IgD-negative memory B cell (primary cell): ENCODE results near the gene MBD4. TPM values are rescaled to one million over a fixed set of nuclear protein-coding genes. Genes with fewer than 3 reads are reported as not detected.
A peak's percentile ranks its signal among the peaks of the same experiment; 100 is the strongest.
"Not testable (repeated sequence)": the region's sequence is repeated elsewhere in the genome, so short reads cannot be mapped to it uniquely, and the experiment has no call there.

Experiments
- H3K27ac Mint-ChIP-seq, 3 donors: one replicate each; pipeline ENCODE4 v1.8.0; 2020 to 2022; ENCODE audit warnings: mild to moderate bottlenecking in 3 of 3, mixed read lengths in 3 of 3, moderate library complexity in 1 of 3
- H3K27me3 Mint-ChIP-seq: one replicate; pipeline ENCODE4 v1.8.0; 2021; ENCODE audit warnings: mixed read lengths
- H3K36me3 Mint-ChIP-seq: one replicate; pipeline ENCODE4 v1.8.0; 2020; ENCODE audit warnings: mild to moderate bottlenecking, mixed read lengths
- H3K4me1 Mint-ChIP-seq, 3 donors: one replicate each; pipeline ENCODE4 v1.8.0; 2020 to 2022; ENCODE audit warnings: mixed read lengths in 3 of 3, mild to moderate bottlenecking in 1 of 3
- H3K4me3 Mint-ChIP-seq, 4 donors: one replicate each; pipeline ENCODE4 v1.8.0; 2020 to 2022; ENCODE audit warnings: mild to moderate bottlenecking in 4 of 4, mixed read lengths in 4 of 4, moderate library complexity in 3 of 4
- H3K9me3 Mint-ChIP-seq, 3 donors: one replicate each; pipeline ENCODE4 v1.8.0; 2020 to 2021; ENCODE audit warnings: mixed read lengths in 3 of 3, mild to moderate bottlenecking in 1 of 3
- polyA plus RNA-seq: library from polyadenylated mRNA; unstranded; fragments of 300-500 nt; fragmentation: Illumina TruSeq; gene quantifications from one replicate; pipeline ENCODE4 v1.2.3, GENCODE V29; 2021

MBD4 gene
- polyA plus RNA-seq, 1 donor from 2014 or later = 123 TPM

DNA sequence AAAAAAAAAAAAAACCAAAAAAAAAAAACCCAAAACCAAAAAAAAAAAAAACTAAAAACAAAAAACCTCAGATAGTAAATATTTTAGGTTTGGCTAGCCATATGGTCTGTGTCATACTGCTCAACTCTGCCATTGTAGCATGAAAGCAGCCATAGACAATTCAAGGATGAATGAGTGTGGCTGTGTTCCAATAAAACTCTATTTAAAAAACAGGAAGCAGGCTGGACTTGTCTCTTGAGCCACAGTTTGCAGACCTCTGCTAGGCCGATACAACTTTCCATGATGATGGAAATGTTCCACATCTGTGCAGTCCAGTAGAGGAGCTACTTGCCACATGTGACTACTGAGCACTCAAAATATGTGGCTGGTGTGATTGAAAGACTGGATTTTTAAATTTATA is 22.4 kb downstream of the MBD4 start:
- Mint-ChIP-seq H3K4me1 (peaks cover 0 to 3% (median 0%) of the 10 kb centered on the region in 3 donors), H3K27me3 (no peaks in the 10 kb centered on the region), H3K27ac (no peak overlapping the region)

DNA sequence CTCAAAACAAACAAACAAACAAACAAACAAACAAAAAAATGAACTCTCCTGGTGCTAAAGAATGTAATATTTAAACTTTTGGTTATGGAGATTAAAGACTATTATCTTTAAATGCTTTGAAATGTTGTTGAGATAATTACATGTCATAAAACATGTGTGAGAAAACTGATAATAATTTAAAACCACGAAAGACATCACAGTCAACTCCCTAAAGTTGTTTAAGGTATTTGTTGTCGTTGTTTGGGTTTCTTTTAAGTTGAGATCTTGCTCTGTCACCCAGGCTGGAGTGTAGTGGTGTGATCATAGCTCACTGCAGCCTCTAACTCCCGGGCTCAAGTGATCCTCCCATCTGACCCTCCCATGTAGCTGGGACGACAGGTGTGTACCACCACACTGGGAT is 23.3 kb downstream of the MBD4 start:
- no peak overlapping the region for H3K27ac Mint-ChIP-seq
- H3K36me3 Mint-ChIP-seq = peaks cover 1% of the 10 kb centered on the region
- H3K27me3 Mint-ChIP-seq = no peaks in the 10 kb centered on the region
- no peak overlapping the region for H3K4me3 Mint-ChIP-seq
- peaks cover 0 to 3% (median 0%) of the 10 kb centered on the region in 3 donors for H3K4me1 Mint-ChIP-seq
- H3K9me3 Mint-ChIP-seq = no peaks in the 10 kb centered on the region

More for the DNA sequence above, 22.4 kb downstream of the MBD4 start:
- Mint-ChIP-seq H3K9me3 (no peaks in the 10 kb centered on the region), H3K36me3 (peaks cover 1% of the 10 kb centered on the region), H3K4me3 (no peak overlapping the region)

DNA sequence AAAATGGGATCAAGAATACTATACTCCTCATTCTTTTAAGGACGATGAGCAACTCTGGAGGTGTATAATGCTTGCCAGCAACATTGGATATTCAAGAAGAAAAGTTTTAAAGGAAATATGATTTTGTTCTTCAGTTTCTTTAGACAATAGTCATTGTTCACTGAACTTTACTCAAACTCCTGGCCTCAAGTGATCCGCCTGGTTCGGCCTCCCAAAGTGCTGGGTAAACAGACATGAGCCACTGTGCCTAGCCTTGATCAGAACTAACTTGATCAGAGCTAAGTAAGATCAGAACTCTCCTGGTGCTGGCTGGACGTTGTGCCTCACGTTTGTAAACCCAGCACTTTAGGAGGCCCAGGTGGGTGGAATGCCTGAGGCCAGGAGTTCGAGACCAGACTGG is 23.9 kb downstream of the MBD4 start:
- H3K27me3 Mint-ChIP-seq = no peaks in the 10 kb centered on the region
- peaks cover 0 to 3% (median 0%) of the 10 kb centered on the region in 3 donors for H3K4me1 Mint-ChIP-seq
- H3K27ac Mint-ChIP-seq = no peak overlapping the region
- H3K9me3 Mint-ChIP-seq = no peaks in the 10 kb centered on the region
- H3K4me3 Mint-ChIP-seq = no peak overlapping the region
- no peaks in the 10 kb centered on the region for H3K36me3 Mint-ChIP-seq

DNA sequence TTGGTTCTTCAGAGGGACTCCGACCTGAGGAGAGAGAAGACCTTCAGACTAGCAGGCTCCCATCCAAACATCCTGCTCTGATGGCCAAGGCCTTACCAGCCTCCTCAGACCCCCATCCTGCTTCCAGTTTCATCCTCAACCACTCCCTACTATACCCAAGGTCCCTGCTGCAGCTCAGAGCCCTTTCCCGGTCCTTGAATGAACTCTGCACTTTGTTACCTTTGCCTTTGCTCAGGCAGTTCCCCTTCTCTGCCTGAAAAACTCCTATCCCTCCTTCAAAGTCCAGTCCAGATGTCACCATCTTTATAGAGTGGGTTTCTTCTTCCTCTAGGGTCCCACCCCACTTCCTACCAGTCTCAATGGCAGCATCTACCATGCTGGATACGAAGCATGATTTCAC is 24.4 kb downstream of the MBD4 start:
- Mint-ChIP-seq H3K4me3 (no peak overlapping the region), H3K36me3 (no peaks in the 10 kb centered on the region), H3K27me3 (no peaks in the 10 kb centered on the region), H3K9me3 (no peaks in the 10 kb centered on the region), H3K27ac (peak overlapping the region in 1 of 3 donors; percentile 47), H3K4me1 (peaks cover 0 to 3% (median 0%) of the 10 kb centered on the region in 3 donors)

DNA sequence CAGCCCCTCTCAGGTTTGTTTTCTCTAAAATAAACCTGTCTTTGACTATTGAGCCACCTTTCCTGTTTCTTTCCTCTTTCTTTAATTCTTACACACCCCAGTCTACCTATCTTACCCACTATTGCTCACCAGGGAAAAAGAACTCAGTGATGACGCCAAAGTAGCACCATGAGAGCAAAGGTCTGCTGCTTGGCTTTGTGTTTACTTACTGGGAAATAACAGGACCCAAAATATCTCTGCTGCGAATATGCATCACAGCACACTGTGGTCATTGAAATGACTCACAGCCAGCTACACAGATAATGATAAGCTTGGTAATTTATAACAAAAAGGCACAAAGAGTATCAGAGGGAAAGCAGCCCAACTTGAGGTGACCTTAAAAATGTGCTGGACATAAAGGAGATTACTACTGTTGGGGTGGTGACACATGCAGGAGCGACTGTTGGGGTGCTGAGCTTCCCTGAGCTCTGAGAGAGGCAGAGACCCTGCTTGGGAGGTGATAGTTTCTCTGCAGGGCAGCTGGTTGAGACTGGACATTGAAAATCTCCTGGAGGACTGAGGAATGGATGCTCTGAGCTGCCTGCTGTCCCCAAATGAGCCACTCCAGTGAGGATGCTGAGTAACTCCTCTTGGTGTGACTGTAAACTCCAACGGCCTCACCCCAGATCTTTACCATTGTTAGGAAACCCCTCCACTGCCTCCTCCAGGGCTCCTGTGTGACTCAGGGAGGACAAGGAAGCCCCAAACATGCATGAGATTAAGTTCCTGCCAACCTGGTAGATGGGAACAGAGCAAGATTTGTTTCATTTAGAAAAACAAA is 25.9 kb downstream of the MBD4 start:
- no peak overlapping the region for H3K27ac Mint-ChIP-seq
- H3K9me3 Mint-ChIP-seq = no peaks in the 10 kb centered on the region
- no peak overlapping the region for H3K4me3 Mint-ChIP-seq
- H3K27me3 Mint-ChIP-seq = no peaks in the 10 kb centered on the region
- peaks cover 2% of the 10 kb centered on the region for H3K36me3 Mint-ChIP-seq
- H3K4me1 Mint-ChIP-seq = peaks cover 0 to 8% (median 5%) of the 10 kb centered on the region in 3 donors

DNA sequence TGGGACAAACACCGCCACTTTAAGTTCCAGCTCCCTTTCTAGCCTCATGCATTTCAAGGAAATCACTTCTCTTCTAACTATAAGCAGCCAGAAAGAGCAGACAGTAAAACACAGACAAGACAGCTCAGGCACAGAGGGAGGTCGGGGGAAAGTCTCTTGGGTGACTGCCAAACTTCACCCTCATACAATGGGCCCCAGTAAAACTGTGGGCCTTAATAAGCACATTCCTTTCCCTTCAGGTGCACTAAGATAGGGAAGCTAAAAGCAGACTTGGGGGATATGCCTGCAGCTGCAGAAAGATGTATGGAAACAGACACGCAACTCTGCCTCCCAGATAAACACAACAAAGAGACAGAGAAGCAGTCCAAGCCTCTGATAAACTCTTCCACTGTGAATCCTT is 26.5 kb downstream of the MBD4 start:
- not testable (repeated sequence) for H3K36me3 Mint-ChIP-seq, H3K9me3 Mint-ChIP-seq, H3K27ac Mint-ChIP-seq, H3K4me3 Mint-ChIP-seq, H3K27me3 Mint-ChIP-seq, H3K4me1 Mint-ChIP-seq

DNA sequence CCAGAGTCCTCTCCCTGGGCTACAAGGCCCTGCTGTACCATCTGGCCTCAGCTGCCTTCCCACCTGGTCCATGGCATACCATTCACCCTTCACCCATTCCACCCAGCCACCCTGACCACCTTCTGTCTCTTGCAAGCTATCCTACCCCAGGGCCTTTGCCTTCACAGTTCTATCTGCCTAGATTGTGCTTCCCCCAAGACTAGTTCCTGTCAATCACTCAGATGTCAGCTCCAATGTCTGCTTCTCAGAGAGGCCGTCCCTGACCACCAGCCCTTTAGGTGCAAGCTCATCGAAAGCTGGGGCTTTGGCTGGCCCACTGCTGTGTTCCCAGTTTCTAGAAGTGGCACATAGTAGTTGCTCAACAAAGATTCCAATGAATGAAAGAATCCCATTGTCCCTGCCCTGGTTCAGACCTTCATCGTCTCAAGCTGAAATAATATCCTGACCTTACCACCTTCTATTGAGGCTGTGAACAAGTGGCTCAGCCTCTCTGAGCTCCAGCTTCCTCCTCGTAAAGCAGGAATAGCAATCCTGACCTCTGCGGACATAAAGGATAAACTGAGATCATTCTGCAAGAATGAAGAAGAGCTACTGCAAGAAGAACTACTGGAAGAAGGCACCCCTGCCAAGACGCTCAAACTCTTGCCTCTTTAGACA is 27.1 kb downstream of the MBD4 start:
- no peak overlapping the region for H3K4me3 Mint-ChIP-seq
- H3K27ac Mint-ChIP-seq = no peak overlapping the region
- H3K27me3 Mint-ChIP-seq = no peaks in the 10 kb centered on the region
- no peaks in the 10 kb centered on the region for H3K9me3 Mint-ChIP-seq
- peaks cover 0 to 8% (median 5%) of the 10 kb centered on the region in 3 donors for H3K4me1 Mint-ChIP-seq
- H3K36me3 Mint-ChIP-seq = peaks cover 2% of the 10 kb centered on the region

DNA sequence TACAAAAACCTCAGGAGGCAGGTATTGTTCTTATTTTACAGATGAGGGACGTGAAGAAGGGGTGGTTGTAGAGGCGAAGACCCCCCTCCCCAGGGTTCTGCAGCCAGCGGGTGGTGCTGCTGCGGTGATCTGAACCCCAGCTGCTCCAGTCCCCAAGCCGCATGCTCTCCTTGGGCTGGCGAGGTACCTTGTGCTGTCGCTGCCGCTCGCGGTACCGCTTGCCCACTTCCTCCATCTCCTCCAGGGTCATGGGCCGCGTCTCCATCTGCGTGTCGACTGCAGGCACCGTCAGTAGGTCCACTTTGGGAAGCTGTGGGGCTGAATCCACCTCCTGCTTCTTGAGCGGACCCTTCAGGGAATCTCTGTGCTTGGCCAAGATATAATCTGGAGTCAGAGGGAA is 28.8 kb downstream of the MBD4 start:
- H3K4me3 Mint-ChIP-seq = no peak overlapping the region
- H3K27ac Mint-ChIP-seq = no peak overlapping the region
- H3K36me3 Mint-ChIP-seq = peaks cover 2% of the 10 kb centered on the region
- H3K4me1 Mint-ChIP-seq = peaks cover 0 to 8% (median 5%) of the 10 kb centered on the region in 3 donors
- H3K9me3 Mint-ChIP-seq = no peaks in the 10 kb centered on the region
- H3K27me3 Mint-ChIP-seq = no peaks in the 10 kb centered on the region

DNA sequence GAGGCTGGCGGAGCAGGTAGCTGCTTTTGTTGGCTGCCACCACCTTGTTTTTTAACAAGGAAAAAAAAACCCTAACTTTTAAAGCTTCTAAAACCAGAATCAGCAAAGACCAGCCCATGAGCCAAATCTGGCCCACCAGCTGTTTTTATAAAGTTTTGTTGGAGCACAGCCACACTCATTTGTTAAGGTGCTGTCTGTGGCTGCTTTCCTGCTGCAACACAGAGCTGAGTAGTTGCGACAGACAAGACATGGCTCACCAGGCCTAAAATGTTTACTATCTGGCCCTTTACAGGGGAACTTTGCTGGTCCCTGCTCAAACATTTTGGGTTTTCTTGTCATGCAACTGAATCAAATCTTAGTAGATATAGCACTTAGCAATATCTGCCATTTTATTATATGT is 30.2 kb downstream of the MBD4 start:
- no peak overlapping the region for H3K4me3 Mint-ChIP-seq
- H3K27ac Mint-ChIP-seq = peak overlapping the region in 1 of 3 donors; percentile 68
- peaks cover 2% of the 10 kb centered on the region for H3K36me3 Mint-ChIP-seq
- H3K9me3 Mint-ChIP-seq = no peaks in the 10 kb centered on the region
- peaks cover 0 to 8% (median 5%) of the 10 kb centered on the region in 3 donors for H3K4me1 Mint-ChIP-seq
- H3K27me3 Mint-ChIP-seq = no peaks in the 10 kb centered on the region

DNA sequence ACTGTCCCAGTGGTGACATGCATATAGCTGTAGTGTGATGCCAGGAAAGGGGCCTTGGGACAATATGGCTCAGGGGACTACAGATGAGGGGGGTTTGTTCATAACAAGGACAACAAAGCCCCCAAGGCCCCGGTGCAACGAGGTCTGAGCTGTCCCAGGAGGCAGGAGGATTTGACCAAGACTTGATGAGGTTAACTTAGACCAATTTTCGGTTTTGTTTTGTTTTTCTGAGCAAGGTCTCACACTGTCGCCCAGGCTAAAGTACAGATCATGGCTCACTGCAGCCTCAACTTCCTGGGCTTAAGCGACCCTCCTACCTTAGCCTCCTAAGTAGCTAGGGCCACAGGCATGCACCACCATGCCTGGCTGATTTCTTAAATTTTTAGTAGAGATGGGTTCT is 35.1 kb downstream of the MBD4 start:
- Mint-ChIP-seq H3K36me3 (peaks cover 4% of the 10 kb centered on the region), H3K4me3 (no peak overlapping the region), H3K9me3 (no peaks in the 10 kb centered on the region), H3K4me1 (peaks cover 8 to 10% (median 9%) of the 10 kb centered on the region in 3 donors), H3K27me3 (no peaks in the 10 kb centered on the region), H3K27ac (no peak overlapping the region)

DNA sequence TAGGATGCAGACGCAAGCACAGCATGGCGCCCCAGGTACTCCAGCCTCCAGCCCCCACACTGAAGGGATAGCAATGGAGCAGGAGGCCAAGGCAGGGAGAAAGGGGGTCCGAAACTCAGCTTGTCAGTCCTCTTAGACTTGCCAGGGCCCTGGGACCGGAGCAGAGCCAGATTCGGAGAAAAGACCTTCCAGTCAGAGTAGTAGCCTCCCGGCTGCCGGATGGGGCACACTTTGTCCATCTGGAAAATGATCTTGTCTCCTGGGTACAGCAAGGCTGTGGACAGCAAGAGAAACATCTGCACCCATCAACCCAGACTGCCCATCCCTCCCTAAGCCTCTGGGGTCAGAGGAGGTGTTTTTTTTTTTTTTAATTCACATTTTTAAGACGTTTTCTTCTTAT is 35.6 kb downstream of the MBD4 start:
- H3K36me3 Mint-ChIP-seq = peaks cover 3% of the 10 kb centered on the region
- peaks cover 7 to 12% (median 8%) of the 10 kb centered on the region in 3 donors for H3K4me1 Mint-ChIP-seq
- no peaks in the 10 kb centered on the region for H3K27me3 Mint-ChIP-seq
- H3K9me3 Mint-ChIP-seq = no peaks in the 10 kb centered on the region
- H3K27ac Mint-ChIP-seq = no peak overlapping the region
- no peak overlapping the region for H3K4me3 Mint-ChIP-seq

DNA sequence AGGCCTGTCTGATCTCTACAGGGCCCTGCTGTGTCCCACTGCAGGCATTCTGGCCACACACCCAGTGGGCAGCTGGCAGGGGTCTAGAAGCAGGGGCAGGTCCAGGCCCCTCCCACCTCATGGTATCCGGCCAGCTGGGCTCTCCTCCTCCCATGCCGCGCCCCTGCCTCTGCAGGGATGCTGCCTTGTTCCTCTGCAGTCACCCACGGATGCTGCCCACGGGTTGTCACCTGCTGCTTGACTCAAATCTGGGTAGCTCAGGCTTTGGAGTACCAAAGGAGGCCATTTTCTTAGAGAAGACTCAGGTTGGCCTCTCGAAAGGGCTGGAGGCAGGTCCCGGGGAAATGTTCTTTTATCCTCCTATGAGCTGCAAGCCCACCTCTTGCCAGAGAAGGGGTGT is 36.3 kb downstream of the MBD4 start:
- H3K9me3 Mint-ChIP-seq = no peaks in the 10 kb centered on the region
- H3K4me3 Mint-ChIP-seq = peak overlapping the region in 1 of 4 donors; percentile 68
- H3K4me1 Mint-ChIP-seq = peaks cover 10 to 16% (median 10%) of the 10 kb centered on the region in 3 donors
- no peaks in the 10 kb centered on the region for H3K27me3 Mint-ChIP-seq
- peak overlapping the region in 1 of 3 donors; percentile 46 for H3K27ac Mint-ChIP-seq
- H3K36me3 Mint-ChIP-seq = peaks cover 3% of the 10 kb centered on the region

DNA sequence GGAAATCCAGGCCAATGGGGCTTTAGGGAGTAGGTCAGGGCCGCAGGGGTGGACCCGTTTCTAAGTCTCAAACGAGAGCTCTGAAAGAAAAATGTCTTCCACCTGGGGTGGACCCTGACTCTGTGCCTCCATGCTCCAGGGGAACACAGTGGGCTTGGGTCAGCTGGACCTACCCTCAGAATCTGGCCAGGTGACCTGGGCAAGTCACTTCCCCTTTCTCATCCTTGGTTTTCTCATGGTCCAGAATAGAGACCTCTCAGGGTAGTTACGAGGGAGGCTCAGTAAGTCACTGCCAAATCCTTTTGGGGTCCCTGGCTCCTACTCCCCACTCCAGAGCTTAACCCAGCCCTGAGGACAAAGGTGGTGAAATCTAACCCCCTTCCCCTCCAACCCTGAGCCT is 37.1 kb downstream of the MBD4 start:
- H3K36me3 Mint-ChIP-seq = peaks cover 3% of the 10 kb centered on the region
- H3K4me1 Mint-ChIP-seq = peaks cover 14 to 21% (median 18%) of the 10 kb centered on the region in 3 donors
- peak overlapping the region in 1 of 3 donors; percentile 46 for H3K27ac Mint-ChIP-seq
- H3K4me3 Mint-ChIP-seq = peak overlapping the region in 1 of 4 donors; percentile 68
- no peaks in the 10 kb centered on the region for H3K9me3 Mint-ChIP-seq
- no peaks in the 10 kb centered on the region for H3K27me3 Mint-ChIP-seq

DNA sequence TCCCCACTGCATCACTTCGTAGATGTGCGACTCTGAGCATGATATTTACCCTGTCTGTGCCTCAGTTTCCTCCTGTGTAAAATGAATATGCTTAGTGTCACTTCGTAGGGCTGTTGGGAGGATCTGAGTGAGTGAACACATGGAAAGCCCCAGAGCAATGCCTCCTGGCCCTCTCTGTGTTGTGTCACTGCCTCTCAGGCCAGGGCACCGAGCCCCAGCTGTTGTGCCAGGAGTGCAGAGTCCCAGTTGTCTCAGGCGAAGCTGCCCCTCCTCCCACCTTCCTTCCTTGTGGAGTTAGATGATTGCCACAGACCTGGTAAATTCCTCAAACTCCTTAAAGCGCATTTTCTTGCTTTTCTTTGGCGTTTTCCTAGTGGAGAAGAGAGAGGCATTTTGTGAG is 37.5 kb downstream of the MBD4 start:
- Mint-ChIP-seq H3K4me1 (peaks cover 17 to 26% (median 20%) of the 10 kb centered on the region in 3 donors), H3K9me3 (no peaks in the 10 kb centered on the region), H3K36me3 (peaks cover 3% of the 10 kb centered on the region), H3K27me3 (no peaks in the 10 kb centered on the region), H3K4me3 (no peak overlapping the region), H3K27ac (no peak overlapping the region)

DNA sequence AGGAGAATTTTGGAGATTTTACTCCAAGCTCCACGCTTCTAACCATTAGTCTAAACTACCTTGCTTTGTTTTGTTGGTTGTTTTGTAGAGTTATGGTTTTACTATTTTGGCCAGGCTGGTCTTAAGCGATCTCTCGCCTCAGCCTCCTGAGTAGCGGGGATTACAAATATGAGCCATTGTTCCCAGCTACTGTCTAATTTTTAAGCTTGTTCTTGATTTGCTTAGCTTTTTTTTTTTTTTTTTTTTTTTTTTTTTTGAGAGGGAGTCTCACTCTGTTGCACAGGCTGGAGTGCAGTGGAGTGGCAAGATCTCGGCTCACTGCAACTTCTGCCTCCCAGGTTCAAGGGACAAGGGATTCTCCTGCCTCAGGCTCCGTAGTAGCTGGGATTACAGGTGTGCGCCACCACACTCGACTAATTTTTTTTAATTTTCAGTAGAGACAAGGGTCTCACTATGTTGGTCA is 39.8 kb downstream of the MBD4 start:
- Mint-ChIP-seq H3K27me3 (no peaks in the 10 kb centered on the region), H3K4me3 (peak overlapping the region; percentile 91 to 99 (median 94)), H3K36me3 (peaks cover 3% of the 10 kb centered on the region), H3K27ac (peak overlapping the region; percentile 89 to 99 (median 97)), H3K4me1 (peaks cover 20 to 32% (median 30%) of the 10 kb centered on the region in 3 donors), H3K9me3 (no peaks in the 10 kb centered on the region)
